Smooth muscle cell (in vitro differentiated cells): ENCODE results near the gene ZBTB44. TPM values are rescaled to one million over a fixed set of nuclear protein-coding genes. Genes with fewer than 3 reads are reported as not detected.
"Not testable (repeated sequence)": the region's sequence is repeated elsewhere in the genome, so short reads cannot be mapped to it uniquely, and the experiment has no call there.

Source experiments
- DNase-seq: peaks from one replicate; lab custom pipeline; 2025; ENCODE audit not compliant: unreplicated experiment; lab: John Stamatoyannopoulos, UW
- H2AFZ ChIP-seq: fragments of 200-600 bp; sonication (generic); 2 replicates; pipeline ENCODE4 v1.6.0; 2016; ENCODE audit warnings: antibody characterized with exemption, low read depth, mild to moderate bottlenecking
- H3F3A ChIP-seq: fragments of 200-600 bp; sonication (generic); 2 replicates; pipeline ENCODE4 v1.6.0; 2017; ENCODE audit warnings: antibody characterized with exemption, low read depth
- H3K27ac ChIP-seq: fragments of 200-600 bp; sonication (generic); 2 replicates; pipeline ENCODE4 v1.5.1; 2016; ENCODE audit warnings: low read depth, mild to moderate bottlenecking
- H3K27me3 ChIP-seq: fragments of 200-600 bp; sonication (generic); 2 replicates; pipeline ENCODE4 v1.6.1; 2016; ENCODE audit warnings: low read depth, mild to moderate bottlenecking
- H3K36me3 ChIP-seq: fragments of 200-600 bp; sonication (generic); 2 replicates; pipeline ENCODE4 v1.5.1; 2016; ENCODE audit warnings: low read depth
- H3K4me1 ChIP-seq: fragments of 200-600 bp; sonication (generic); 2 replicates; pipeline ENCODE4 v1.5.1; 2016; ENCODE audit warnings: low read depth
- H3K4me2 ChIP-seq: fragments of 200-600 bp; sonication (generic); 2 replicates; pipeline ENCODE4 v1.6.0; 2016; ENCODE audit warnings: mild to moderate bottlenecking
- H3K4me3 ChIP-seq: fragments of 200-600 bp; sonication (generic); 2 replicates; pipeline ENCODE4 v1.5.1; 2016; ENCODE audit warnings: mild to moderate bottlenecking
- H3K79me2 ChIP-seq: fragments of 200-600 bp; sonication (generic); 2 replicates; pipeline ENCODE4 v1.6.0; 2016; ENCODE audit warnings: low read depth, mild to moderate bottlenecking
- H3K9ac ChIP-seq: fragments of 200-600 bp; sonication (generic); 2 replicates; pipeline ENCODE4 v1.6.0; 2016; ENCODE audit warnings: low read depth
- H3K9me3 ChIP-seq: fragments of 200-600 bp; sonication (generic); replicated peaks from 2 replicates; pipeline ENCODE4 v1.5.1; 2016; ENCODE audit warnings: low read depth
- H4K20me1 ChIP-seq: fragments of 200-600 bp; sonication (generic); 2 replicates; pipeline ENCODE4 v1.6.0; 2016; ENCODE audit warnings: low read depth
- CTCF ChIP-seq: fragments of 200-600 bp; sonication (generic); IDR thresholded peaks from 2 replicates; pipeline ENCODE4 v1.5.1; 2017; ENCODE audit warnings: borderline replicate concordance, mild to moderate bottlenecking, antibody characterized with exemption; ENCODE audit not compliant: insufficient read depth, poor library complexity, severe bottlenecking
- WGBS: methylation state at CpG from one replicate; pipeline ENCODE4 v1.1.7; 2016; ENCODE audit warnings: low lambda C conversion rate; 5-methylcytosine and 5-hydroxymethylcytosine counted together
- polyA plus RNA-seq: library from polyadenylated mRNA; unstranded; fragments of >200 nt; fragmentation: Nextera tagmentation; extraction: Ambion mirVana; gene quantifications from 2 replicates; pipeline ENCODE4 v1.2.1, GENCODE V29; 2016
- total RNA-seq: library from RNA; depleted of rRNA; stranded (reverse); fragments of >200 nt; gene quantifications from 2 replicates; pipeline ENCODE4 v1.2.3, GENCODE V29; 2014

The ZBTB44 gene
- total and polyA plus RNA-seq, 2 experiments from 2014 or later, result 2.3 to 27.3 TPM

GRCh38 chr11:130282111-130282510 is 32.6 kb downstream of the ZBTB44 start:
- Histone ChIP-seq H4K20me1 (peaks cover 58% of the 10 kb centered on the region), H3K27ac (no peak overlapping the region), H3K9ac (no peak overlapping the region), H2AFZ (no peak overlapping the region), H3K27me3 (no peaks in the 10 kb centered on the region), H3K4me3 (no peak overlapping the region), H3K4me1 (no peaks in the 10 kb centered on the region), H3K4me2 (no peak overlapping the region), H3K9me3 (peaks cover 9% of the 10 kb centered on the region), H3K79me2 (peaks cover 34% of the 10 kb centered on the region), H3F3A (no peaks in the 10 kb centered on the region), H3K36me3 (no peaks in the 10 kb centered on the region)
- whole genome bisulfite sequencing, result 96% methylated on average over 2 of the region's 2 CpGs
- TF ChIP-seq CTCF, result no peak
- no peak for DNase-seq

- peaks cover 54% of the 10 kb centered on the region for H4K20me1 ChIP-seq
- H3K79me2 ChIP-seq, result peaks cover 34% of the 10 kb centered on the region
- not testable (repeated sequence) for H3K27me3 ChIP-seq, H3K27ac ChIP-seq, DNase-seq, H3K9me3 ChIP-seq, H3K9ac ChIP-seq, H3K4me3 ChIP-seq, H2AFZ ChIP-seq, H3K4me2 ChIP-seq, H3K36me3 ChIP-seq, H3K4me1 ChIP-seq, H3F3A ChIP-seq
- WGBS, result 96% methylated on average over 6 of the region's 6 CpGs
Measured at GRCh38 chr11:130281341-130281740, 33.4 kb downstream of the ZBTB44 start.

GRCh38 chr11:130279989-130280388 is 34.7 kb downstream of the ZBTB44 start:
- Histone ChIP-seq H3K9ac (no peak overlapping the region), H3K4me1 (no peaks in the 10 kb centered on the region), H4K20me1 (peaks cover 45% of the 10 kb centered on the region), H3K4me2 (no peak overlapping the region), H3F3A (no peaks in the 10 kb centered on the region), H3K27ac (no peak overlapping the region), H3K79me2 (peaks cover 31% of the 10 kb centered on the region), H2AFZ (no peak overlapping the region), H3K9me3 (peaks cover 9% of the 10 kb centered on the region), H3K4me3 (no peak overlapping the region), H3K36me3 (no peaks in the 10 kb centered on the region), H3K27me3 (no peaks in the 10 kb centered on the region)
- no peak for TF ChIP-seq CTCF
- WGBS, result 98% methylated on average over 4 of the region's 4 CpGs
- DNase-seq, result no peak

- no peak overlapping the region for H3K27ac ChIP-seq
- H3K4me1 ChIP-seq, result no peaks in the 10 kb centered on the region
- no peak overlapping the region for H3K4me2 ChIP-seq
- H4K20me1 ChIP-seq, result peaks cover 40% of the 10 kb centered on the region
- no peak for DNase-seq
- H3K4me3 ChIP-seq, result no peak overlapping the region
- no peak overlapping the region for H3K9ac ChIP-seq
- no peak for TF ChIP-seq CTCF
- H3K79me2 ChIP-seq, result peaks cover 28% of the 10 kb centered on the region
- WGBS, result 100% methylated on average over 1 of the region's 1 CpG
- peaks cover 9% of the 10 kb centered on the region for H3K9me3 ChIP-seq
- no peaks in the 10 kb centered on the region for H3F3A ChIP-seq
- no peak overlapping the region for H2AFZ ChIP-seq
- no peaks in the 10 kb centered on the region for H3K27me3 ChIP-seq
- no peaks in the 10 kb centered on the region for H3K36me3 ChIP-seq
Measured at GRCh38 chr11:130278745-130279144, 36.0 kb downstream of the ZBTB44 start.
